Measurements from ENCODE around the gene TCEA2. TPM values are rescaled to one million over a fixed set of nuclear protein-coding genes. Genes with fewer than 3 reads are reported as not detected.

The TCEA2 gene
- total RNA-seq, 1 experiment from 2014 or later: 29.4 TPM

GRCh38 chr20:64050261-64051032 lies 12.6 kb upstream of the TCEA2 start:
- H3K36me3 ChIP-seq (replicated peaks; ENCODE audit: control insufficient read depth, insufficient read depth, low read length): no peaks in the 10 kb centered on the region
- DNase-seq: peak; percentile 70
- no peak overlapping the region for H3K4me3 ChIP-seq (ENCODE audit: insufficient read depth, low read depth, low read length)
- H3K27me3 ChIP-seq (ENCODE audit: control insufficient read depth, insufficient read depth, low read length): peaks cover 45% of the 10 kb centered on the region

GRCh38 chr20:64051033-64051452 lies 12.0 kb upstream of the TCEA2 start:
- Histone ChIP-seq H3K27me3 (ENCODE audit: control insufficient read depth, insufficient read depth, low read length) (peaks cover 42% of the 10 kb centered on the region), H3K4me3 (ENCODE audit: insufficient read depth, low read depth, low read length) (no peak overlapping the region), H3K36me3 (replicated peaks; ENCODE audit: control insufficient read depth, insufficient read depth, low read length) (no peaks in the 10 kb centered on the region)
- no peak for DNase-seq

- DNase-seq: no peak
- peaks cover 36% of the 10 kb centered on the region for H3K27me3 ChIP-seq (ENCODE audit: control insufficient read depth, insufficient read depth, low read length)
- H3K36me3 ChIP-seq (replicated peaks; ENCODE audit: control insufficient read depth, insufficient read depth, low read length): no peaks in the 10 kb centered on the region
These were observed 11.3 kb upstream of the TCEA2 start for GRCh38 chr20:64051561-64052325.

DNA sequence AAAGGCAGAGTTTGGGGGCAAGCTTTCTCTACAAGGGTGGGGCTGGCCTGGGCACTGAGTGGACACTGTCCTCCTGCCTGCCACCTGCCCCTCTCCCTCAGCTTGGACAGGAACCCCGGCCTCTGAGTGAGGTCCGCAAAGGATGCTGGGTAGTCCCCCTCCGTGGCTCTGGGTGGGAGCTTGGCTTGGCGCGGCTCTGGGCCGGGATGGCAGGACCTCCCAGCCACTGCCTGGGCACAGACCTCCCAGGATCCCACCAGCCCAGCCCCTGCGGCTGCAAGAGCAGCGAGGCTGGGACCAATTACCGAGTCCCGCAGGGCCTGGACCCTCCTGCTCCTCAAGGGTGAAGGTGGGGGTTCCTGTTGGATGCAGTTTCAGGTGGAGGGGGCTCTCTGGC lies 10.7 kb upstream of the TCEA2 start:
- DNase-seq: no peak
- H3K36me3 ChIP-seq (replicated peaks; ENCODE audit: control insufficient read depth, insufficient read depth, low read length): no peaks in the 10 kb centered on the region
- H3K27me3 ChIP-seq (ENCODE audit: control insufficient read depth, insufficient read depth, low read length): peaks cover 30% of the 10 kb centered on the region
- H3K4me3 ChIP-seq (ENCODE audit: insufficient read depth, low read depth, low read length): no peak overlapping the region

More at GRCh38 chr20:64051561-64052325, 11.3 kb upstream of the TCEA2 start:
- no peak overlapping the region for H3K4me3 ChIP-seq (ENCODE audit: insufficient read depth, low read depth, low read length)

GRCh38 chr20:64052987-64053840 lies 9.8 kb upstream of the TCEA2 start:
- no peak for DNase-seq
- H3K36me3 ChIP-seq (replicated peaks; ENCODE audit: control insufficient read depth, insufficient read depth, low read length): no peaks in the 10 kb centered on the region
- peaks cover 21% of the 10 kb centered on the region for H3K27me3 ChIP-seq (ENCODE audit: control insufficient read depth, insufficient read depth, low read length)
- no peak overlapping the region for H3K4me3 ChIP-seq (ENCODE audit: insufficient read depth, low read depth, low read length)

DNA sequence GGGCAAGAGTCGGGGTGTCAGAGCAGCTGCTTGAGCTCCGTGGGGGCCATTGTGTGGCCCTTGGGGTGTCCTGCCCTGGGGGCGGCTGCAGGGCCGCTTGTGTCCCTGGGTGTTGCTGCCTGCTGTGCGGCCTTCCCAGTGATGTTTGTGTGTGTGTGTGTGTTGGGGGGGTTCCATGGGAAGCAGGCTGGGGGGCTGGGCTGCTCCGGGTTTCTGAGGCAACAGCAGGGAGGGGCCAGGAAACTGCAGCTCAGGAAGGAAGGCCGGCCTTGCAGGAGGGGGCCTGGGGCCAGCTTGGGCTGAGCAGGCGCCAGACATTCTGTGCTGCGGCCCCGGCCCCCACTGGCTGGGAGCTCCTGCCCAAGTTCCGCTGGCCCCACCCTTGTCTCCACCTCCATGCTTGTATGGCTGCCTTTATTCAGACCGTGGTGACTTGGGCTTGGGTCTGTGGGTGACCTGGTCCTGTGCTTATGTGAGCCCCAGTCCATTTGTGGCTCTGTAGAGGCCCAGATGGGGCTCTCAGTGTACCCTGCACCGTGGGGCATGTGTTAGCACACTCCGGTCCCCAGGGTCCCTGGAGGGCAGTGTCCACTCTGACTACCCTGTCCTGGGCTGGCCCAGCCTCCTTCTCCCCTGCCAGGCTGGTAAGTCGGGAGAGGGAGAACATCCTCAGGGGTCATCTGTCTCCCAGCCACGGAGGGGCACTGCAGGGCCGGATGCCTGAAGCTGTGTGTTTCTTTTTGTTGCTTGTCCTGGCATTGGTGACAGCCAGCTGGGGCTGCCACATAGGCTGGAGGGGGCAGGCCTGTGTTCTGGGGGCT lies 8.9 kb upstream of the TCEA2 start:
- peak; percentile 89 for DNase-seq
- H3K4me3 ChIP-seq (ENCODE audit: insufficient read depth, low read depth, low read length): no peak overlapping the region
- H3K27me3 ChIP-seq (ENCODE audit: control insufficient read depth, insufficient read depth, low read length): peaks cover 13% of the 10 kb centered on the region
- no peaks in the 10 kb centered on the region for H3K36me3 ChIP-seq (replicated peaks; ENCODE audit: control insufficient read depth, insufficient read depth, low read length)

DNA sequence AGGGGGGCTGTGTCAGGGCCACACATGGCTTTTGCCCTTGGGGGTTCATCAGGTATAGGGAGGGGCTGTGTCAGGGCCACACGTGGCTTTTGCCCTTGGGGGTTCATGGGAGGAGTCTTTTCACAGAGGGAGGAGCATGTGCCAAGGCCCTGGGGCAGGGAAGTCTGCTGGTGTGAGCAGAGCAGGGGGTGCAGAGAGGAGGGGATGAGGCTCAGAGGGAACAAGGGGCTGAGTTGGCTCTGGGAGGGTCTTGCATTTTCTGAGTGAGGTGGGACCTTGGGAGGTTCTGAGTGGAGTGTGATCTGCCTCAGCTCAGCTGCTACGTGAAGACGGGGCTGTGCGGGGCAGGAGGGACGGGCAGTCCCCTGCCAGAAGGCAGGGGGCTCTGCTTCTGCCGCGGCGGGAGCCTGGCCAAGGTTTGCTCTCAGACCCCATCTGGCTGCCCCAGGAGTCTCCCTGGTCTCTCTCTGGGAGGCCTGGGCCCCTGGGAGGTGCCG lies 7.6 kb upstream of the TCEA2 start:
- no peaks in the 10 kb centered on the region for H3K36me3 ChIP-seq (replicated peaks; ENCODE audit: control insufficient read depth, insufficient read depth, low read length)
- H3K27me3 ChIP-seq (ENCODE audit: control insufficient read depth, insufficient read depth, low read length): peaks cover 4% of the 10 kb centered on the region
- DNase-seq: no peak
- no peak overlapping the region for H3K4me3 ChIP-seq (ENCODE audit: insufficient read depth, low read depth, low read length)

DNA sequence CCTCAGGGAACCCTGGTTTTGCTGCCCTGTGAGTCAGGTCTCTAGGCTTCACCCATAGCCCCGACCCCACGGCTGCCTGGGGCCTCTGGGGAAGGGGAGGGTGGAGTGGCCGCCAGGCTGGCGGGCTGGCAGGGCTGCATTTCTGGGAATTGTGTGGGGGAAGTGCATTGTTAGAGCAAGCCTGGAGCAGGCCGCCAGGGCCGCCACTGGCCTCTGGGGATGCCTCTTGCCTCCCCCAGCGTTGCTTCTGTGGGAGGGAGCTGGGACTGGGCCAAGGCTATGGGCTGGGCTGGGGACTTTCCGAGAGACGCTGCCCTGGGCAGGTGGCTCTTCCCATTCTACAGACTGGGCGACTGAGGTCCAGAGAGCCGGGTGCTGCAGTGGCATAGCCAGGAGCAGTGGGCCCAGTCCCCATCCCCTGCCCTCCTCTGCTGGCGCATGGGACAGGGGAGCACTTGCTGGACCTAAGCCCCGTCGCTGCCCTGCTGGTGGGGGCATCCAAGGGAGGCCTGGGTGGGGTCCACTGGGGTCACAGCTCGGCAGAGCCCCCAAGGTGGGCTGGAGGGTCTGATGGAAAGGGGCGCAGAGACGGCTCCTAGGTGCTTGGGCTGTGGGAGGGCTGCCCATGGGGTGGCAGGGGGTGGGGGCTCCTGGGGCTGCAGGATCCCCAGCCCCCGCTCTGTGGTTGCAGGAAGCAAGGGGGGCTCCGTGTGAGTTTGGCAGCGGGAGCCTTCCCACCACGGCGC lies 6.9 kb upstream of the TCEA2 start:
- Histone ChIP-seq H3K4me3 (ENCODE audit: insufficient read depth, low read depth, low read length) (no peak overlapping the region), H3K36me3 (replicated peaks; ENCODE audit: control insufficient read depth, insufficient read depth, low read length) (no peaks in the 10 kb centered on the region), H3K27me3 (ENCODE audit: control insufficient read depth, insufficient read depth, low read length) (peaks cover 1% of the 10 kb centered on the region; the same call in 1 of the 2 replicates)
- peak; percentile 75 for DNase-seq

DNA sequence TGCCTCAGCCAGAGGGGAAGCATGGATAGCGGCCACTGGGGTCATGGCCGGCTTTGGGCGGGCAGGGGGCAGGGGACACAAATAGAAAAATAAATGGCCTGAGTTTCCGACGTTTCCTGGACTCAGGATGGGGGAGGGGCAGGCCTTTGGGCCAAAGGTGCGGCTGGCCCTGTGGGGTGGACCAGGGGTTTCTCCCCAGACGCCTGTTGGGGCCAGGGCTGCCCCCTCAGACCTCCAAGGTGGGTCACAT lies 6.4 kb upstream of the TCEA2 start:
- no peak for DNase-seq
- H3K36me3 ChIP-seq (replicated peaks; ENCODE audit: control insufficient read depth, insufficient read depth, low read length): no peaks in the 10 kb centered on the region
- no peak overlapping the region for H3K4me3 ChIP-seq (ENCODE audit: insufficient read depth, low read depth, low read length)
- no peaks in the 10 kb centered on the region; the same call in 1 of the 2 replicates for H3K27me3 ChIP-seq (ENCODE audit: control insufficient read depth, insufficient read depth, low read length)

DNA sequence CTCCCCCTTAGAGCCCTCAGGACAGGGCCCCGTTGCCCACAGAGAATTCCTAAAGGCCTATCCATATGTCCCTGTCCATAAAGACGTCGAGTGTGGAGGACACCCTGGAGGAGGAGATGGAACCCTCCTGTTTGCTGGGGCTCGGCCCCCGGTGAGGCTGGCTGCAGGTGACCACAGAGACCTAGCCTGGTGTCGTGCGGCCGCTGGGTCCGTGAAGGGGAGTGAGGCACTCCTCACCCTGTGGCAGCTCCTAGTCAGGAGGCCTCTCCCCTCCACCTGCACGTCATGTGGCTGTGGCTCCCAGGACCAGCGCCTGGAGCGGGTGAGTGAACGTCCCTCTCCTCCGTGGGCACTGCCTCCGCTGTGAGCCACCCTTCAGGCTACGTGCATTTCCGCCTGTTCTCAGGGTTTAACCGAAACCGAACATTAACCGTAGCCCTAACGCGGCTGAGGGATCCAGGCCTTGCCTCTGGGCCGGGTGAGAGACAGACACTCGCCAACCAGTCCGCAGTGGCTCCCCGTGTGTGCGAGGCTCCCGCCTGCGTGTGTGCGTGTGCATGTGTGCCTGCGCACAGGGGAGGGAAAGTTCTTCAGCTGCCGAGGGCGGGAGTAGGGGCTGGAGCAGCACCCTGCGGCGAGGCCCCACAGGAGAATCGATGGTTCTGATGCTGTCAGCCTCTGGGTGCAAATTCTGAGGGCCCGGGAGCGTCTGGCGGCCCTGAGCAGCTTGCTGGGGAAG lies 5.9 kb upstream of the TCEA2 start:
- DNase-seq: peak; percentile 81
- Histone ChIP-seq H3K36me3 (replicated peaks; ENCODE audit: control insufficient read depth, insufficient read depth, low read length) (no peaks in the 10 kb centered on the region), H3K27me3 (ENCODE audit: control insufficient read depth, insufficient read depth, low read length) (no peaks in the 10 kb centered on the region; the same call in 1 of the 2 replicates), H3K4me3 (ENCODE audit: insufficient read depth, low read depth, low read length) (peak overlapping the region; percentile 12; the same call in 1 of the 2 replicates)

DNA sequence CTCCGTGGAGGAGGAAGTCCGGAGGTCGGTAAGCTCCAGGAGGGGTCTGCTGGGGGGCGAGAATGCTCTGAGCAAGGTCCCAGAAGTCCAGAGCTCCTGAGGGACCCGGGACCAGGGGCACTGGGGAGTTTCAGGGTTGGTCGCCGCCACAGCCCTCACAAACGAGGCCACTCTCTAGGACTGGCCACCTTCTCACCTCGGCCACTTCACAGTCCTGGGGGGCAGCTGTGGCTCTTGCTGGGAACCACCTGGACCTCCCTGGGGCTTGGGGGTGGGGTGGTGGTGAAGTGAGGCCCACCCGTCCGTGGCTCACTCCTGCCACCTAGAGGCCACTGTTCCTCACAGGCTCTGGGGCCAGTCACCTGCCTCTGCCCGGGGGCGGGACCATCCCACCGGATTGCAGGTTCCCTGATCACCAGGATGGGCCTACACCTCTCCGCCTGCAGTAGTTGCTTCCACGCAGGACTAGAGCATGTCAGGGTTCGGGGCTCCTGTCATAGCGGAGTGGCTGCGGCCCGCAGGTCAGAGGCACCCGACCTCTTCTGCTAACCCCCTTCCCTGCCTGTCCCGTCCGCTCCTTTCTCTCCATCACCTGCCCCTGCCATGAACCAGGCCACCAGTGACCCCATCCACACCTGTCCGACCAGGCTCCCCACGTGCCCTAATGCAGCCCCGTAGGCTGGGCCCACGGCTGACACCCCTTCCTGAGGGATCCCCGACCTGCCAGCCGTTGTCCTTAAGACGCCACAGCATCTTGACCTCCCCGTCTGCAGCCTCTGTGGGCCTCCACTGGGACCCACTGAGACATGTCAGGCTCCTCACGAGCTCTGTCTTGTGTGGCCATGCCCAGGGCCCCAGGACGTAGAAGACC lies 5.1 kb upstream of the TCEA2 start:
- peak; percentile 99 for DNase-seq
- peak overlapping the region; percentile 12; the same call in 1 of the 2 replicates for H3K4me3 ChIP-seq (ENCODE audit: insufficient read depth, low read depth, low read length)

DNA sequence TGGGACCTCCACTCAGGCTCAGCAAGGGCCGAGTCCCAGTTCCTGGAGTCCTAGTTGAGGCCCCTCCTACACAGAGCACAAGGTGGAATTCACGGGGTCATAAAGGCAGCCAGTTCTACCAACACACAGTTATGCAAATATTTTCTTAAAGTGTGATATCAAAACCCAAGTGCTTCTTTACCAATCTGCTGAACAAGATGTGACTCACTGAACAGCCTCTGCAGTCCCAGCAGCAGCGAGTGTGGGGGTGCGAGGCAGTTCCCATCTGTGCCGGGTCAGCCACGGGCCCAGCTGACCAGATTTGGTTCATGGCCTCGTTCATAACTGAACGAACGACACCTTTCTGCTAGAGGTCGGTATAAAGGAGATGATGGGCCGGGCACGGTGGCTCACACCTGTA lies 4.5 kb upstream of the TCEA2 start:
- Histone ChIP-seq H3K4me3 (ENCODE audit: insufficient read depth, low read depth, low read length) (no peak overlapping the region), H3K27me3 (ENCODE audit: control insufficient read depth, insufficient read depth, low read length) (no peaks in the 10 kb centered on the region; the same call in 1 of the 2 replicates), H3K36me3 (replicated peaks; ENCODE audit: control insufficient read depth, insufficient read depth, low read length) (no peaks in the 10 kb centered on the region)
- DNase-seq: no peak

More for the DNA sequence above, 5.1 kb upstream of the TCEA2 start:
- no peaks in the 10 kb centered on the region for H3K36me3 ChIP-seq (replicated peaks; ENCODE audit: control insufficient read depth, insufficient read depth, low read length)
- H3K27me3 ChIP-seq (ENCODE audit: control insufficient read depth, insufficient read depth, low read length): no peaks in the 10 kb centered on the region; the same call in 1 of the 2 replicates

All from H7 (cell line).